ENCODE measurements around the gene RHEBL1.

DNA sequence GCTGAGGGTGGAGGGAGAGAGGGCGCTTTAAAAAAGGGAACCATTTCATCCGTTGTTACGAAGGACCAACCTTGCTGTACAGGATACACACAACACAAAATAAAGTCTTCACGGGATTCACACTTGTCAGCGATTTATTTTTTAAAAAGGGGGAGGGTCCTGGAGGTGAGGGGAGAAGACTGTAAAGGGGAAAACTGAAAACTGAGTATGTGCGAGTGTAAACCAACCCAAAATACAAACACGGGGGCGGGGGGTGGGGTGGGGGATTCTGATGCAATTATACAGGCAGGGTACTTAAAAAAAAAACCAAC is 50.7 kb downstream of the RHEBL1 start:
- TF ChIP-seq, protein P1, sequence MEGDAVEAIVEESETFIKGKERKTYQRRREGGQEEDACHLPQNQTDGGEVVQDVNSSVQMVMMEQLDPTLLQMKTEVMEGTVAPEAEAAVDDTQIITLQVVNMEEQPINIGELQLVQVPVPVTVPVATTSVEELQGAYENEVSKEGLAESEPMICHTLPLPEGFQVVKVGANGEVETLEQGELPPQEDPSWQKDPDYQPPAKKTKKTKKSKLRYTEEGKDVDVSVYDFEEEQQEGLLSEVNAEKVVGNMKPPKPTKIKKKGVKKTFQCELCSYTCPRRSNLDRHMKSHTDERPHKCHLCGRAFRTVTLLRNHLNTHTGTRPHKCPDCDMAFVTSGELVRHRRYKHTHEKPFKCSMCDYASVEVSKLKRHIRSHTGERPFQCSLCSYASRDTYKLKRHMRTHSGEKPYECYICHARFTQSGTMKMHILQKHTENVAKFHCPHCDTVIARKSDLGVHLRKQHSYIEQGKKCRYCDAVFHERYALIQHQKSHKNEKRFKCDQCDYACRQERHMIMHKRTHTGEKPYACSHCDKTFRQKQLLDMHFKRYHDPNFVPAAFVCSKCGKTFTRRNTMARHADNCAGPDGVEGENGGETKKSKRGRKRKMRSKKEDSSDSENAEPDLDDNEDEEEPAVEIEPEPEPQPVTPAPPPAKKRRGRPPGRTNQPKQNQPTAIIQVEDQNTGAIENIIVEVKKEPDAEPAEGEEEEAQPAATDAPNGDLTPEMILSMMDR (IDR thresholded peaks at IDR 0.05; ENCODE audit: low read length), result no peak
- no peak for TF ChIP-seq EZH2phosphoT487 (IDR thresholded peaks at IDR 0.05; ENCODE audit: low read length)
